Heart left ventricle (tissue), 16 donors: Measurements from ENCODE around the gene NCOA5. TPM values are rescaled to one million over a fixed set of nuclear protein-coding genes. Genes with fewer than 3 reads are reported as not detected.

Experiments
- ATAC-seq, 4 donors: fragments of 200-7000 bp; cut with Tn5 transposase; one replicate each; pipeline ENCODE4 v1.9.1; 2020 to 2022; ENCODE audit warnings: moderate library complexity in 4 of 4, mild to moderate bottlenecking in 3 of 4, moderate number of reproducible peaks in 1 of 4
- DNase-seq, 5 donors: peaks; one replicate each; pipeline ENCODE4 v3.0.0-alpha.2; 2020
- H3K27ac ChIP-seq, 12 donors: fragments of 200-600 bp; sonication (generic) in 4 of 12; one replicate each; pipeline versions ENCODE4 v1.5.0 to v1.8.0; 2016 to 2022; ENCODE audit warnings: mild to moderate bottlenecking in 2 of 12
- H3K27me3 ChIP-seq, 9 donors: fragments of 200-600 bp; sonication (generic) in 2 of 9; one replicate each; pipeline versions ENCODE4 v1.5.1 to v1.8.0; 2016 to 2022; ENCODE audit warnings: mild to moderate bottlenecking in 3 of 9
- H3K36me3 ChIP-seq, 9 donors: fragments of 200-600 bp; sonication (generic) in 2 of 9; one replicate each; pipeline versions ENCODE4 v1.5.0 to v1.8.0; 2018 to 2022; ENCODE audit warnings: mild to moderate bottlenecking in 2 of 9
- H3K4me1 ChIP-seq, 12 donors: fragments of 200-600 bp; sonication (generic) in 4 of 12; one replicate each; pipeline versions ENCODE4 v1.5.0 to v1.8.0; 2016 to 2022; ENCODE audit warnings: mild to moderate bottlenecking in 3 of 12
- H3K4me3 ChIP-seq, 12 donors: fragments of 200-600 bp; sonication (generic) in 4 of 12; one replicate each; pipeline versions ENCODE4 v1.5.0 to v1.8.0; 2017 to 2022; ENCODE audit warnings: mild to moderate bottlenecking in 9 of 12, moderate library complexity in 4 of 12
- H3K9me3 ChIP-seq, 12 donors: fragments of 200-600 bp; sonication (generic) in 4 of 12; one replicate each; pipeline versions ENCODE4 v1.5.0 to v1.8.0; 2016 to 2022; ENCODE audit warnings: mild to moderate bottlenecking in 1 of 12
- POLR2A ChIP-seq, 2 donors: fragments of 450-650 bp; IDR thresholded peaks; one replicate each; pipeline ENCODE4 v1.6.1; 2017; ENCODE audit warnings: antibody characterized with exemption in 2 of 2, mild to moderate bottlenecking in 2 of 2, moderate library complexity in 2 of 2
- WGBS, 4 donors: extraction: QIAGEN DNeasy Blood & Tissue Kit in 2 of 4; methylation state at CpG; one replicate each; pipeline versions ENCODE4 v1.1.5 to v1.1.7; 2013 to 2018; 5-methylcytosine and 5-hydroxymethylcytosine counted together
- intact Hi-C, 10 donors: fragments of 100-400 bp; cut with DNase I; formaldehyde crosslinking; loops; one replicate each; pipeline versions ENCODE4 v1.11.1 to v1.14.2; 2022
- polyA plus RNA-seq, 2 donors: library from polyadenylated mRNA; stranded (reverse); fragments of 200-250 nt; gene quantifications; one replicate each; pipeline ENCODE4 v1.2.3, GENCODE V29; 2013
- total RNA-seq, 9 donors: library from RNA; depleted of rRNA in 2 of 9; stranded (reverse); fragments of >200 nt in 2 of 9; fragmentation: NEBNext Ultra II Directional in 3 of 9; extraction: Animal tissue kit (Norgen Biotek cat#: 25700) in 3 of 9; gene quantifications; one replicate each; pipeline versions ENCODE4 v1.1.0 to v1.2.4, GENCODE V29; 2016 to 2023
- TF ChIP-seq, protein P1 (sequence below), 12 donors: fragments of 200-600 bp; sonication (generic) in 4 of 12; IDR thresholded peaks; one replicate each; pipeline versions ENCODE4 v1.5.0 to v1.8.0; 2018 to 2022; ENCODE audit warnings: antibody characterized with exemption in 12 of 12, mild to moderate bottlenecking in 5 of 12
- donor health status: ischemic (EF 13 %, LVEDD 7.1; RV severe dilation, severe dysfunction).
- donor health status: healthy with polysubstance abuse.
- donor health status: DM: no; HTN: yes; CAD: no.
- donor health status: DM: no; HTN: no; CAD: no.
- donor health status: ischemic (EF 25% LVEDD 6.9; RV normal size, moderate dysfunction).
- donor health status: ischemic (EF 25% LVEDD 5.7; RV mildly dilated, moderate dysfunction).
- donor health status: healthy.
- donor health status: DM: yes; HTN: yes; CAD: no.
- donor health status: ischemic (EF 35%, LVEDD 5.7; RV mildly dilated, moderate dysfunction).
- donor health status: nonischemic (EF 11% LVEDD 7.7; RV severe dilation, severe dysfunction).
- donor health status: DM: yes; HTN: yes; CAD: no.
- donor health status: PGD.
- donor health status: ischemic (EF 29% LVEDD 5.4; RV normal size, mild dysfunction).
- donor health status: nonischemic (EF 23%, LVEDD 6.1; RV moderate dilation, normal function).

The NCOA5 gene
- total and polyA plus RNA-seq, 11 donors: 5.7 to 17.4 (median 12.3) TPM

DNA sequence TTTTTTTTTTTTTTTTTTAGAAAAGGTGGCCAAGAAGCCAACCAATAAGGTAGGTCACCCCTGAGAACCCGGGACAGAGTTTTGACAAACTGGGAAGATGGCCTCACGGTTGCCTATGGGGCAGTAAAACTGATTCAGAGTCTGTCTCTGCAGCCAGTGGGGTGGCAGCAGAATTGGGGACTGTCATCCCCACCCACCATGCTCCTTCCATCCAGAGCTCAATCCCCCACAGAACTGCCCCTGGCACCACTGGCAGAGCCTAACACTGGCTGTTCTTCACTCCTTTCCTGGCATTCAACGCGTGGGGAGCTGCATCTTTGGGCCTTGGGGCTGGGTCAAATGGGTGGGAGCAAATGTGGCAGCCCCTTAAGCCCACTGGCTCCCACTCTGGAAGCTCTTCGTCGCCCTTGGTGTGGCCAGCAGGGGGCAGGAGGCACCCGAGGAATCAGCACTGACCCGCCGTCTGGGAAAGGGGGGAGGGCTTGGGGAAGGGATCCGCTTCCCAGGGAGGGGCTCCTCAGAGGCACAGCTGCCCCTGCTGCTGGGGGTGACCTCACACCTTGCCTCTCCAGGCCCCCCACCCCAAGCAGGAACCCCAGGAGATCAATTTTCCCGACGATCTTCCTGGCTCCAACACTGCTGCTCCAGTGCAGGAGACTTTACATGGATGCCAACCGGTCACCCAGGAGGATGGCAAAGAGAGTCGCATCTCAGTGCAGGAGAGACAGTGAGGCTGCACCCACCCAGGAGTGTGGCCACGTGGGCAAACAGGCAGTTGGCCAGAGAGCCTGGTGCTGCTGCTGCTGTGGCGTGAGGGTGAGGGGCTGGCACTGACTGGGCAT, 38.8 kb upstream of the NCOA5 start:
- H3K27me3 ChIP-seq: peaks cover 0 to 11% (median 0%) of the 10 kb centered on the region in 9 donors
- WGBS, 4 donors: 23 to 48% (median 38%) methylated on average over 10 to 16 of the region's 16 CpGs
- intact Hi-C loops: loop anchor here in 1 of 10 donors (1.0 to 2.0 kb wide), 2 partner anchors 46 to 221 kb away; no protein-coding TSS in a partner anchor
- no peak for TF ChIP-seq POLR2A (IDR thresholded peaks at IDR 0.05)
- TF ChIP-seq, protein P1, sequence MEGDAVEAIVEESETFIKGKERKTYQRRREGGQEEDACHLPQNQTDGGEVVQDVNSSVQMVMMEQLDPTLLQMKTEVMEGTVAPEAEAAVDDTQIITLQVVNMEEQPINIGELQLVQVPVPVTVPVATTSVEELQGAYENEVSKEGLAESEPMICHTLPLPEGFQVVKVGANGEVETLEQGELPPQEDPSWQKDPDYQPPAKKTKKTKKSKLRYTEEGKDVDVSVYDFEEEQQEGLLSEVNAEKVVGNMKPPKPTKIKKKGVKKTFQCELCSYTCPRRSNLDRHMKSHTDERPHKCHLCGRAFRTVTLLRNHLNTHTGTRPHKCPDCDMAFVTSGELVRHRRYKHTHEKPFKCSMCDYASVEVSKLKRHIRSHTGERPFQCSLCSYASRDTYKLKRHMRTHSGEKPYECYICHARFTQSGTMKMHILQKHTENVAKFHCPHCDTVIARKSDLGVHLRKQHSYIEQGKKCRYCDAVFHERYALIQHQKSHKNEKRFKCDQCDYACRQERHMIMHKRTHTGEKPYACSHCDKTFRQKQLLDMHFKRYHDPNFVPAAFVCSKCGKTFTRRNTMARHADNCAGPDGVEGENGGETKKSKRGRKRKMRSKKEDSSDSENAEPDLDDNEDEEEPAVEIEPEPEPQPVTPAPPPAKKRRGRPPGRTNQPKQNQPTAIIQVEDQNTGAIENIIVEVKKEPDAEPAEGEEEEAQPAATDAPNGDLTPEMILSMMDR (IDR thresholded peaks at IDR 0.05): peak; percentile 46 to 73 (median 58)
- peaks cover 0 to 49% (median 22%) of the 10 kb centered on the region in 9 donors for H3K36me3 ChIP-seq
- ATAC-seq: peak in 3 of 4 donors; percentile 46 to 64 (median 52)
- no peak overlapping the region for H3K4me3 ChIP-seq
- no peaks in the 10 kb centered on the region for H3K9me3 ChIP-seq
- peak in 1 of 5 donors; percentile 27 for DNase-seq
- peaks cover 0 to 20% (median 9%) of the 10 kb centered on the region in 12 donors for H3K4me1 ChIP-seq
- no peak overlapping the region for H3K27ac ChIP-seq

DNA sequence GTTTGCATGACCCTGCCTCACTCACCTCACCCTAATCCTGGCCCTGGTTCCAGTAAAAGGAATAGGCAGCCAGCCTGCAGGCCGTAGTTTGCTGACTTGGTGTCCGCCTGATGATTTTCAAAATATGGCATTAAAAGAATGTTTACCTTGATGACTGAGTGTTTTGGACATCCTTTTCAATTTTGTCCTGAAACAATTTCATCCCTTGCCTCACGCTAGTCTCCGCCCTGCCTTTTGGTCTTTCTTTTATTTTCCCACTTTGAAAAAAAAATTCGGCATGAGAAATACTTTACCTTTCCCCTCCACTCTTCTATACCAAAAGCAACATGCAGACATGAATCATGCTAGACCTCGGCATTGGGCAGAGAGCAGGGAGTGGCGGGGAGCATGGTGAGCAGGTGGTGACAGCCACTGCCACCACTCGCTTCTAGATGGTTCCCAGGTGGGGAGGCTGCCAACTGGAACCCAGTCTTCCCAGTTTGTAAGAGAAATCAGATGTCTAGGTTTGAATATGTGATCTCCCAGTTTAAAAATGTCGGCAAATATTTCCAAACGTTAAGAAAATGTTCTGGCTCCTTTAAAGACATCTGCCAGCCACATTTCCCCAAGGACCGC, 37.7 kb upstream of the NCOA5 start:
- TF ChIP-seq POLR2A (IDR thresholded peaks at IDR 0.05): no peak
- TF ChIP-seq, protein P1 (IDR thresholded peaks at IDR 0.05): no peak
- no peak for ATAC-seq
- peaks cover 0 to 17% (median 8%) of the 10 kb centered on the region in 12 donors for H3K4me1 ChIP-seq
- no peak for DNase-seq
- intact Hi-C loops: loop anchor here in 1 of 10 donors (1.0 to 2.0 kb wide), 2 partner anchors 47 to 222 kb away; no protein-coding TSS in a partner anchor
- peaks cover 0 to 59% (median 32%) of the 10 kb centered on the region in 9 donors for H3K36me3 ChIP-seq
- H3K4me3 ChIP-seq: no peak overlapping the region
- peaks cover 0 to 7% (median 0%) of the 10 kb centered on the region in 9 donors for H3K27me3 ChIP-seq
- no peaks in the 10 kb centered on the region for H3K9me3 ChIP-seq
- no peak overlapping the region for H3K27ac ChIP-seq
- 79 to 84% (median 79%) methylated on average over 11 of the region's 11 CpGs for WGBS, 4 donors

DNA sequence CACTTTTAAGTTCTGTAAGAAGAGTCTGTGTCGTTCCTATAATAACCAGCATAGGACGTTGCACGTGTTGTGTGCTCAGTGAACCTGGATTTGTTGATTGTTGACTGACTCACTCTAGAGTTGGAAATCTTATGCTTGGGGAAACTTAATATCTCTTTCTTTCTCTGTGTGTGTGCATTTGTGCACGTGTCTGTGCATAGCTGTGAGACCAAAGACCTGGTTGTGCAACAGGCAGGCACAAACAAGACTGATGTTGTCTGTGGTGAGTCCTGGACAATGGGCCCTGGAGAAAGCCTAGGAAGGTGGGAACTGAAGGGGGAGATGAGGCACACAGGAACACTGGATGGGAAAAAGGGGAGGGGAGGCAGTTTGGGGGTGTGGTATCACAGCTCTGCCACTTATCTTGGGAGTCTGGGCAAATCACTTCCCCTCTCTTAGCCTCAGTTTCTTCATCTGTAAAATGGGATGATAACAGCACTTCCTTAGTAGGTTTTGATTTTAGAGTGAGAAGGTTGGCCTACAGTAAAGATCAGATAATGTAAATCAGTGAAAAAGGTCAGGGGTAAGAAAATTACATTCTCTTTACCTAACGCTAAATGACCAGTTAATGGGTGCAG, 36.8 kb upstream of the NCOA5 start:
- Histone ChIP-seq H3K27me3 (peaks cover 0 to 3% (median 0%) of the 10 kb centered on the region in 9 donors), H3K4me3 (no peak overlapping the region), H3K27ac (no peak overlapping the region), H3K9me3 (no peaks in the 10 kb centered on the region), H3K4me1 (peaks cover 0 to 24% (median 12%) of the 10 kb centered on the region in 12 donors), H3K36me3 (peaks cover 0 to 69% (median 32%) of the 10 kb centered on the region in 9 donors)
- ATAC-seq: no peak
- intact Hi-C loops: no loop called here
- no peak for DNase-seq
- TF ChIP-seq, protein P1 (IDR thresholded peaks at IDR 0.05): no peak
- no peak for TF ChIP-seq POLR2A (IDR thresholded peaks at IDR 0.05)
- 79 to 90% (median 81%) methylated on average over 5 of the region's 5 CpGs for WGBS, 4 donors
